H9 (cell line): ENCODE data around the gene PRR36. TPM values are rescaled to one million over a fixed set of nuclear protein-coding genes. Genes with fewer than 3 reads are reported as not detected.

Source experiments
- DNase-seq: peaks from one replicate; pipeline ENCODE4 v3.0.0-alpha.2; 2017
- H2AFZ ChIP-seq: one replicate; pipeline ENCODE4 v1.6.1; 2013; ENCODE audit warnings: mild to moderate bottlenecking, low read length, control low read depth, moderate library complexity
- H2AK5ac ChIP-seq: 2 replicates; pipeline ENCODE4 v1.6.1; 2013; ENCODE audit warnings: low read length, control low read depth, mixed read lengths; ENCODE audit not compliant: insufficient read length
- H2BK120ac ChIP-seq: one replicate; pipeline ENCODE4 v1.6.1; 2013; ENCODE audit warnings: low read depth, mild to moderate bottlenecking, low read length, control low read depth, inconsistent platforms; ENCODE audit not compliant: poor library complexity, severe bottlenecking
- H2BK12ac ChIP-seq: 2 replicates; pipeline ENCODE4 v1.6.1; 2013; ENCODE audit warnings: low read length, control low read depth, mixed read lengths, low read depth; ENCODE audit not compliant: insufficient read length
- H2BK15ac ChIP-seq: 2 replicates; pipeline ENCODE4 v1.6.1; 2013; ENCODE audit warnings: low read depth, low read length, control low read depth
- H2BK20ac ChIP-seq: one replicate; pipeline ENCODE4 v1.6.1; 2013; ENCODE audit warnings: low read depth, mild to moderate bottlenecking, low read length, control low read depth, inconsistent platforms; ENCODE audit not compliant: poor library complexity, severe bottlenecking
- H2BK5ac ChIP-seq: 2 replicates; pipeline ENCODE4 v1.6.1; 2013; ENCODE audit warnings: low read length, control low read depth, mixed read lengths; ENCODE audit not compliant: insufficient read length
- H3K14ac ChIP-seq: 2 replicates; pipeline ENCODE4 v1.6.1; 2013; ENCODE audit warnings: low read length, control low read depth; ENCODE audit not compliant: insufficient read depth
- H3K18ac ChIP-seq: 2 replicates; pipeline ENCODE4 v1.6.1; 2013; ENCODE audit warnings: low read depth, mild to moderate bottlenecking, mixed read lengths, low read length, control low read depth; ENCODE audit not compliant: insufficient read length
- H3K23ac ChIP-seq: 2 replicates; pipeline ENCODE4 v1.6.1; 2013; ENCODE audit warnings: low read length, control low read depth, mixed read lengths, low read depth; ENCODE audit not compliant: insufficient read length
- H3K23me2 ChIP-seq: 2 replicates; pipeline ENCODE4 v1.6.1; 2013; ENCODE audit warnings: low read depth, mild to moderate bottlenecking, mixed read lengths, low read length, control low read depth; ENCODE audit not compliant: insufficient read length, poor library complexity, severe bottlenecking
- H3K27ac ChIP-seq: 2 replicates; pipeline ENCODE4 v1.5.1; 2013; ENCODE audit warnings: low read length, control low read depth, mixed read lengths, low read depth; ENCODE audit not compliant: insufficient read length
- H3K27me3 ChIP-seq: 2 replicates; pipeline ENCODE4 v1.6.1; 2013; ENCODE audit warnings: low read length, control low read depth, inconsistent platforms; ENCODE audit not compliant: insufficient read depth
- H3K4ac ChIP-seq: 2 replicates; pipeline ENCODE4 v1.6.1; 2013; ENCODE audit warnings: low read depth, mild to moderate bottlenecking, control low read depth, inconsistent platforms, low read length, moderate library complexity
- H3K4me1 ChIP-seq: 2 replicates; pipeline ENCODE4 v1.6.1; 2013; ENCODE audit warnings: low read length, control low read depth, inconsistent platforms; ENCODE audit not compliant: insufficient read depth
- H3K4me2 ChIP-seq: 2 replicates; pipeline ENCODE4 v1.6.1; 2013; ENCODE audit warnings: low read length, control low read depth, mixed read lengths; ENCODE audit not compliant: insufficient read length, insufficient read depth
- H3K56ac ChIP-seq: 2 replicates; pipeline ENCODE4 v1.6.1; 2013; ENCODE audit warnings: low read depth, mild to moderate bottlenecking, mixed read lengths, low read length, control low read depth; ENCODE audit not compliant: insufficient read length
- H3K79me1 ChIP-seq: 2 replicates; pipeline ENCODE4 v1.6.1; 2013; ENCODE audit warnings: low read depth, mild to moderate bottlenecking, moderate library complexity, low read length, control low read depth, inconsistent platforms; ENCODE audit not compliant: insufficient read depth, poor library complexity, severe bottlenecking
- H3K79me2 ChIP-seq: 2 replicates; pipeline ENCODE4 v1.6.1; 2013; ENCODE audit warnings: low read length, control low read depth, inconsistent platforms; ENCODE audit not compliant: insufficient read depth
- H3K9ac ChIP-seq: 2 replicates; pipeline ENCODE4 v1.6.1; 2013; ENCODE audit warnings: low read length, control low read depth, mixed read lengths; ENCODE audit not compliant: insufficient read length; ENCODE audit errors: extremely low read depth
- H3K9me3 ChIP-seq: one replicate; pipeline ENCODE4 v1.6.1; 2013; ENCODE audit warnings: low read depth, low read length, inconsistent platforms; ENCODE audit not compliant: control insufficient read depth
- H3T11ph ChIP-seq: one replicate; pipeline ENCODE4 v1.6.1; 2013; ENCODE audit warnings: mild to moderate bottlenecking, low read length, control low read depth, inconsistent platforms
- H4K20me1 ChIP-seq: one replicate; pipeline ENCODE4 v1.6.1; 2013; ENCODE audit not compliant: control insufficient read depth, insufficient read length, insufficient read depth
- H4K5ac ChIP-seq: 2 replicates; pipeline ENCODE4 v1.6.1; 2013; ENCODE audit warnings: low read depth, mild to moderate bottlenecking, mixed read lengths, low read length, control low read depth; ENCODE audit not compliant: insufficient read length
- H4K8ac ChIP-seq: replicated peaks from 2 replicates; pipeline ENCODE4 v1.6.1; 2013; ENCODE audit warnings: low read length, control low read depth, mixed read lengths, low read depth; ENCODE audit not compliant: insufficient read length
- H4K91ac ChIP-seq: 2 replicates; pipeline ENCODE4 v1.6.1; 2013; ENCODE audit warnings: low read depth, mild to moderate bottlenecking, moderate library complexity, mixed read lengths, low read length, control low read depth; ENCODE audit not compliant: insufficient read length
- H3K27ac Mint-ChIP-seq, 3 experiments: 2 replicates in 2 of 3; 3 replicates in 1 of 3; pipeline ENCODE4 v1.8.0; 2020 to 2021; ENCODE audit warnings: mixed read lengths in 3 of 3, mild to moderate bottlenecking in 1 of 3, moderate library complexity in 1 of 3
- H3K27me3 Mint-ChIP-seq: 2 replicates; pipeline ENCODE4 v1.8.0; 2021; ENCODE audit warnings: low read depth, mild to moderate bottlenecking, moderate library complexity, mixed read lengths
- H3K36me3 Mint-ChIP-seq, 3 experiments: 2 replicates in 2 of 3; 3 replicates in 1 of 3; pipeline ENCODE4 v1.8.0; 2020 to 2021; ENCODE audit warnings: low read depth in 3 of 3, mixed read lengths in 3 of 3; ENCODE audit not compliant: insufficient read depth in 1 of 3
- H3K4me1 Mint-ChIP-seq, 2 experiments: 2 replicates each; pipeline ENCODE4 v1.8.0; 2020; ENCODE audit warnings: mixed read lengths in 2 of 2
- H3K4me3 Mint-ChIP-seq, 2 experiments: 2 replicates in 1 of 2; 3 replicates in 1 of 2; pipeline ENCODE4 v1.8.0; 2020 to 2021; ENCODE audit warnings: mild to moderate bottlenecking in 2 of 2, mixed read lengths in 2 of 2, moderate library complexity in 1 of 2
- H3K9me3 Mint-ChIP-seq, 2 experiments: 2 replicates in 1 of 2; 3 replicates in 1 of 2; pipeline ENCODE4 v1.8.0; 2020; ENCODE audit warnings: mild to moderate bottlenecking in 2 of 2, mixed read lengths in 2 of 2, moderate library complexity in 1 of 2
- CTCF ChIP-seq: fragments of 200-600 bp; sonication (generic); conservative IDR thresholded peaks from 3 replicates; pipeline ENCODE4 v1.8.0; 2021; ENCODE audit warnings: antibody characterized with exemption, mild to moderate bottlenecking
- WGBS: extraction: QIAGEN DNeasy Blood & Tissue Kit; methylation state at CpG from one replicate; pipeline ENCODE4 v1.1.7; 2013; ENCODE audit warnings: missing lambda C conversion rate, low lambda C conversion rate, mixed read lengths; ENCODE audit not compliant: insufficient read length; ENCODE audit errors: extremely low coverage; 5-methylcytosine and 5-hydroxymethylcytosine counted together
- total RNA-seq: library from RNA; stranded (reverse); gene quantifications from 2 replicates; pipeline ENCODE4 v1.2.1, GENCODE V29; 2021

The PRR36 gene
- total RNA-seq, 1 experiment from 2014 or later, result 20.4 TPM

- no peak overlapping the region for H3K4me2 ChIP-seq
- H3K9me3 Mint-ChIP-seq, result no peaks in the 10 kb centered on the region; a peak in 3 of 5 replicates
- WGBS, result no CpG with 5 or more reads among the region's 21 CpGs
- peaks cover 16% of the 10 kb centered on the region for H3K23me2 ChIP-seq
- H3K4me1 ChIP-seq, result 0 out of 2 replicates have a peak, but pooled peaks cover 4% of the 10 kb centered on the region
- H3K27ac ChIP-seq, result no peak overlapping the region
- peaks cover 6% of the 10 kb centered on the region; the same call in 1 of the 2 replicates for H3K79me2 ChIP-seq
- no peak overlapping the region for H4K91ac ChIP-seq
- H2AK5ac ChIP-seq, result no peak overlapping the region
- no peak overlapping the region for H3K4ac ChIP-seq
- no peak overlapping the region for H3K14ac ChIP-seq
- H4K8ac ChIP-seq, result no peak overlapping the region
- H3K9me3 ChIP-seq, result no peaks in the 10 kb centered on the region
- no peak overlapping the region for H3K23ac ChIP-seq
- no peak for DNase-seq
- H2AFZ ChIP-seq, result no peak overlapping the region
- H3K4me3 Mint-ChIP-seq, result no peak overlapping the region
- H3K56ac ChIP-seq, result no peak overlapping the region
- H2BK12ac ChIP-seq, result no peak overlapping the region
- no peak overlapping the region for H2BK20ac ChIP-seq
- TF ChIP-seq CTCF, result no peak
- no peak overlapping the region for H3K27ac Mint-ChIP-seq
- H2BK120ac ChIP-seq, result no peak overlapping the region
- H3K9ac ChIP-seq, result no peak overlapping the region
- no peak overlapping the region for H2BK5ac ChIP-seq
- no peaks in the 10 kb centered on the region for H3K27me3 ChIP-seq
- no peaks in the 10 kb centered on the region for H3K79me1 ChIP-seq
- peaks cover 10 to 21% (median 11%) of the 10 kb centered on the region in 3 experiments for H3K36me3 Mint-ChIP-seq
- no peaks in the 10 kb centered on the region for H4K20me1 ChIP-seq
- peaks cover 12 to 19% of the 10 kb centered on the region in 2 experiments for H3K4me1 Mint-ChIP-seq
- peaks cover 3% of the 10 kb centered on the region; the same call in 1 of the 2 replicates for H3K27me3 Mint-ChIP-seq
- no peak overlapping the region for H3T11ph ChIP-seq
- H3K18ac ChIP-seq, result no peak overlapping the region
- H2BK15ac ChIP-seq, result no peak overlapping the region
- H4K5ac ChIP-seq, result no peak overlapping the region
Observed at GRCh38 chr19:7900401-7900870, 26.2 kb upstream of the PRR36 start.
